GM18951 (cell line): ENCODE data around the gene RNF181.
A peak's percentile ranks its signal among the peaks of the same experiment; 100 is the strongest.
"Not testable (repeated sequence)": the region's sequence is repeated elsewhere in the genome, so short reads cannot be mapped to it uniquely, and the experiment has no call there.

Experiments
- POLR2A ChIP-seq: IDR thresholded peaks from 4 replicates; pipeline ENCODE4 v1.6.1; 2011; ENCODE audit warnings: mild to moderate bottlenecking; ENCODE audit not compliant: insufficient read length, insufficient read depth; ENCODE audit errors: extremely low read depth
- in situ Hi-C: fragments of 300-500 bp; cut with MboI; formaldehyde crosslinking; loops from one replicate; pipeline ENCODE4 v1.12.0; 2022; ENCODE audit warnings: low sequenced_read_pairs, mixed read lengths, inconsistent platforms; ENCODE audit not compliant: unreplicated experiment

Gene RNF181

DNA sequence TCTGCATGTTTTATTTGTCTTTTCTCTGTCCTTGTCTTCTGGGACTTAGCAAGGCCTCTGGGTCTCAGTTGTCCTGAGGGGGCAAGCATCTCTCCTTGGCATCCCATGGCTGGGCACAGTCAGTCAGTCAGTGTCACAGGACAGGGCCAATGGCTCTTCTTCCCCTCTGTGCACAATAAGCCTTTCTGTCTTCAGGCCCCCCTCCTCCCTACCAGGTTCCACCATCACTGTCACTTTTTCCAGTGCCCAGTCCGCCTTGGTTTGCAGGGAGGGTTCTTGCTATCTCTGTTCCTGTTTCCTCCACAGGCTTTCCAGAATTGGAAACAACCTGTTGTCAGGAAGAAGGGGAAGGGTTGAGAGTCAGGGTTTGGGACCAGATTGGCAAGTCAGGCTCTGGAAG lies 13.1 kb upstream of the RNF181 start:
- no peak for TF ChIP-seq POLR2A
- in situ Hi-C loops: no loop called here

DNA sequence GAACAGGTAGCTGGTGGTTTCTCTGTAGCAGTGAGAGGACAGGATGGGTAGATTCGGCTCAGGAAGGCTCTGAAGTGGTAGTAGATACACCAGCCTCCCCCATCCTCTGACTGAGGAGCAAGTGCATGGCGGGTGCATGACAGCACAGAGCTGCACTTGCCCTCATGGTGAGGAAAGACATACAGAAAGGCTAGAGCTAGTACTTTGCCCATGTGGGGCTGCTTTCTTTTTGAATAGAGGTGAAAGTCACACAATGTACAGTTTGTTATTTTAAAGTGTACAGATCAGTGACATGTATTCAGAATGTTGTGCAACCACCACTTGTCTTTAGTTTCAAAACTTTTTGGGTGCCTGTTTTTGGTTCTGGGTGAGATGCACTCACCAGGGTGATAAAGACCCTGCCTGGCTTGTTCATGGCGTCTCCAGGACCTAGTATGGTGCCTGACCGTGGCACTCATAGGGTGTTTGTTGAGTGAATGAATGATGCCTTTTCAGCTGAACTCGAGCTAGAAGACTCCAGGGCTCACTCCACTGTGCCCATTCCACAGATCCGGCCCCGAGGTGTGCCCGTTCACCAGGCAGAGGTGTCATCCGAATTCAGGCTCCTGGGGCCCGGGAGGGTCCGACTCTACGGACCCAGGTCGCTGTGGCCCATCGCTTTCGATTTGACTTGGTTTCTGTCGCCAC lies 11.7 kb upstream of the RNF181 start:
- no peak for TF ChIP-seq POLR2A
- in situ Hi-C loops: no loop called here

DNA sequence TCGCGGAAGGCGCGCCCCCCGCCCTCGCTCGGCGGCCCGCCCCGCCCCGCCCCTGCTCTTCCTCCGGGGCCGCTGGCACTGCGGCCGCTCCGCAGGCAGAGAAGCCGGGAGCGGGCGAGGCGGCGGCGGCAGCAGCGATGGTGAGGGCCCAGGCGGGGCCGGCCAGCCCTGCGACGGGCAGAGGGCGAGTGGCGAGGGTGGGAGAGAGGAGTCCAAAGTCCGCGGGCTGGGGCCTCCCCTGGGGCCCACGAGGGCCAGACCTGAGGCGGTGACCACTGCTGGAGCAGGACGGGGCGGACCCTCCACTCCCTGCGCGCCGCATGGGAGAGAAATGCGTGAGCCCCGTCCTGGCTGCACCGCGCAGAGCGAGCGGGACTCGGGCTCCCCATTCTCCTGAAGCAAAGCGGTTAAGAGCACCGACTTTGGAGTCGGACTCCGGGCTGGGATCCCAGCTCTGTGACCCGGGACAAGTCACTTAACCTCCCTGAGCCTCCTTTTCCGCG lies 11.1 kb upstream of the RNF181 start, which contains the start of gene VAMP5:
TSS of gene VAMP5 (plus strand) at position 78 of the 503 bp plus-strand sequence. CDS start at position 138, 60 bp downstream.
- TF ChIP-seq POLR2A: peak; percentile 65
- in situ Hi-C loops: no loop called here

DNA sequence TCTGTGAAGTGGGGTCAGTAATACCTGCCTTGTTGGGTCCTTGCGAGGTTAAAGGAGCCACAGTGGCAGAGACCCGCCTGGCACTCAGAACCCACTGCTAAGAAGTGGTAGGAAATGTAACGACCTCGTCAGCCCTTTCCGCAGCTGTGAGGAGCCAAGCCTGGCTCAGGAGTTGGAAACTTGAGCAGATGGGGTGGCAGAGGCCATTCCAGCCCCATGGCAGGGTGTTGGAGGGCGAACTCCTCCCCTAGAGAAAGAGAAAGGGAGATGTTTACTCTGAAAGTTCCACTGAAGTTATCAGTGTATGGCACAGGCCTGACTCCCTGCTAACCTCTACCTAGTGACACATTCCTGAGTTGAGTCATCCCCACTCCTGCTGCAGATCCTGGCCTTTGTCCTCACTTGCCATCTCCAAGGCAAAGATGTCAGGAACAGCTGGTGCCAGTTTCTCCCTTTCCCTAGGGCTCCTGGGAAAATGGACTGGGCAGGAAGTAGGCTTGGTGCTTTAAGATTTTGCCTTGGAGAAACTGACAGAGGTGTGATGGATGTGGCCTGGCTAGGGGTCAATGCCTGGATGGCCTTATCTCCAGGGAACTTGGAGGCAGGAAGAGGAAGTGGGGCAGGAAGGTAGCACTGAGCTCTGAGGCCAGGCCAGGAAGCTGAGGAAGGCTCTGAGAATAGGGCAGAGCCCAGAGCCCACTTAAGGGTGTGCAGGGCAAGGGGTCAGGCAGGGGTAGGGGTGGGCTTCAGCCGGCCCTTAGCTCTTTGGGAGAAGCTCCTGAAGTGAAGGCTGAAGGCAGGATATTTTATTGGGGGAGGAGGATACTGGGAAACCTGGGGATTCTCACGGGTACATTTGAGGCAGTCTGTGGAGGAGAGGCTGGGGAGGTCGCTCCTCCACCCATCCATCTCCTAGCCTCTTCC lies 10.4 kb upstream of the RNF181 start:
- TF ChIP-seq POLR2A: no peak
- in situ Hi-C loops: no loop called here

DNA sequence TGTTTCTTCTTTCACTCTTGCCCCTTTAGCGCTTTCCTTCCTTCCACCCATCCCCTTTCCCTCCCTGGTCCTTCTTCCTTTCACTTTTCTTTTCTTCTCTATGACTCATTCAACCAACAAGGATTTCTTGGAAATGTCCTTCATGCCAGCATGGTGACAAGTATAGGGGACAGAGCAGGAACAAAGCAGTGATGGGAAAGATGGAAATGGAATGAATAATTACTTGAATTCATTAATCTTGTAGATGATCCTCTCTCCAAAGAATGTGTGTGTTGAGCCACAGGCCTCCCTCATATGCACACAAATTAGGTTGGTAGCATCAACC lies 9.8 kb upstream of the RNF181 start:
- in situ Hi-C loops: no loop called here
- TF ChIP-seq POLR2A: no peak

DNA sequence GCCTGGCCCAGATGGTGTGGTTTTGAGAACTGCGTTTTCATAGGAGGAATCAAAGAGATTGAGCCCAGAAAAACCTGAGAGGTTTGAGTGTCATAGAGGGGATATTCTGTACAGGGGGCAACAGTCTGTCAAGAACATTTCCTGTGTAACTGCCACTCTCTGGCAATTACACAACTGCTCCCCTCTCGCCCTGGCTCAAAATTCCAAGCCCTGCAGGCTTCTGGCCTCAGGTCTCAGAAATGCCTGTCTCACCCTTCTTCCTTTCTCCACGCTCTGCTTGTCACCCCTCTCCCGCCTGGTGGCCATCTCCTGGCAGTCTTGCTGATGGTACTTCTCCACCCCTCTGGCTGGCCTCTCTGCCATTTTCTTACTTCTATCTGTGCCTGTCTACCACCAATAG lies 7.3 kb upstream of the RNF181 start:
- in situ Hi-C loops: no loop called here
- no peak for TF ChIP-seq POLR2A

DNA sequence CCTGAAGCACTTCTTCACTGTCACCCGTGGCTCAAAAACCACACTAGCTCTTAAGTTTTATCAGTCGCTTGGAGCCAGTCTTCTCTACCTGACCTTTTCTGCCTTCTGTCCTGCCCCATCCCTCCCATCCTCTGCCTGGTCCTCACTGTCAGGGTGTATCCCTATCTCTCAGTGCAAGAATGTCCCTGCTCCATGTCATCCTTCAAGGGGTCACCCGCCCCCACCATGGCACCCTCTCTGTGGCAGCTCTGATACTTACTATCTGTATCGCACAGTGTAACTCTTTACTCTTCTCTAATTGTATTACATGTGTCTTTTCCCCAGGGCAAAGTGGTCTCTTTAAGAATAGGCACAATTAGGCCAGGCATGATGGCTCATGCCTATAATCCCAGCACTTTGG lies 6.9 kb upstream of the RNF181 start:
- in situ Hi-C loops: no loop called here
- no peak for TF ChIP-seq POLR2A

DNA sequence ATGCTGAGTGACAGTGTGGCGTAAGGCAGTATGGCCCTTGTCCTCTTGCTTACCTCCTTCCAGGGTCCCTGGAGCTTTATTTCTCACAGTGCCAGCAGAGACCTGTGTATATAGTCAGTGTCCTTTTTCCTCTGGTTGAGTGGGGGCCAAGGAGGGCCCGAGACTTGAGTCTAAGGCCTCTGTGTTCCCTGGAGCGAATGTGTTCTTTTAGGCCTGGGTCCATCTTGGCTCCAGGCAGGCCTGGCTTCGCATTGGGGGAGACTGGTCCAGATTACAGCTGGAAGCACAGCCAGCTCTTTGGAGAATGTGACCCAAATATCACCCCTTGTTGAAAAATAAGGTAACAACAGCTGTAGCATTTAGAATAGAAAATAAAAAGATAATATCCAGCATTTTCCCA lies 6.4 kb upstream of the RNF181 start:
- no peak for TF ChIP-seq POLR2A
- in situ Hi-C loops: no loop called here

DNA sequence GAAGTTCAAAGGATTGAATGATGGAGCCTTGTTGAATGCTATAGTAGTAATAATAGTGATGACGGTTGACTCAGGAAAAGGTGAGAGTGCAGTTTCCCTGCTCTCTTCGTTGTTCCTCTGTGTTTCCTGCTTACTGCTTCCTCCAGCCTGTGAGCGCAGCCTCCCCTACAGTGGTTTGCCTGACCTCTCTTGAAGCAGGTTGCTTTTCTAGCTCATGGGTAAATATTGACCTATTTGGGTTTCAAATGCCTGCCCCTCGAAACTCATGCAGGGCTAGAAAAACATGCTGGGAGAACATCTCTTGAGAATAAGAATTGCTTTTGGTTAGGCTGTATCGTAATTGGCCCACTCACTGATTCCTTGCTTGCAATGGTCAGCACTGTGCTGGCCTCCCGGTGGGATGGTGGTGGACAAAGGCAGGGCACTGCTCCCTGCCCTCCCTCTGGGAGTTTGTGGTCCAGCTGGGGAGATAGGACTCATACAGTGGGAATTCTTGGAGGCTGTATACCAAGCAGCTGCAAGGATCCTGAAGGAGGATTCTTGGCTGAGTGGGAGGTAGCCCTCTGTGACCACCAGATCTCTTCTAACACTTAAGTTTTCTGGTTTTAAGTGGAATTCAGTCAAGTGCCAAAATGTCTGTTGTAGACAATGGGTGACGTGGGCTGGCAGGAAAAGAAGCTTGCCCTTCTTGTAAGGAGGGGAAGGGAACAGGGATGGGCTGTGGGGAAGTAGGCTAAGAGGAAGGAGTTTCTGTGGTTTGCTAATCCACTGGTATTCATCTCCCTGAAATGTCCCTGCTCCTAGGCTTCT lies 5.4 kb upstream of the RNF181 start:
- in situ Hi-C loops: no loop called here
- TF ChIP-seq POLR2A: no peak

DNA sequence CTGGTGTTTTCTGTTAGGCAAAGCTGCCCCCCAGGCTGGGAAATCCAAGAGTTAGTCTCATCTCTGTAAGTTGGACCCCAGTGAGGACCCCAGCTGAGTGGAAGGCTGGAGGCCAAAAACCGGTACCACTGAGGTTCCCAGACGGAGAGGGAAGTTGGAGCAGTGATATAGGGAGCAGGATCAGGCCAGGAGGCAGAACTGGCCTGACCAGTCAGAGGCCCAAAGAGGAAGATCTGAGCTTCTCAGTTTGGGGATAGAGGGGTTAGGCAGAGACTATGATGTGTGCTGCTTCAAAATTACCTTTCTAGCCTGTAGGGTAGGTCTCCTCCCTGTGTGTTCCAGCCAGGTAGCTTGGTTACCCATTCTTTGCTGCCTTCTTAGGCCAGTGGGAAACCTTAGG lies 4.6 kb upstream of the RNF181 start:
- in situ Hi-C loops: no loop called here
- TF ChIP-seq POLR2A: no peak

DNA sequence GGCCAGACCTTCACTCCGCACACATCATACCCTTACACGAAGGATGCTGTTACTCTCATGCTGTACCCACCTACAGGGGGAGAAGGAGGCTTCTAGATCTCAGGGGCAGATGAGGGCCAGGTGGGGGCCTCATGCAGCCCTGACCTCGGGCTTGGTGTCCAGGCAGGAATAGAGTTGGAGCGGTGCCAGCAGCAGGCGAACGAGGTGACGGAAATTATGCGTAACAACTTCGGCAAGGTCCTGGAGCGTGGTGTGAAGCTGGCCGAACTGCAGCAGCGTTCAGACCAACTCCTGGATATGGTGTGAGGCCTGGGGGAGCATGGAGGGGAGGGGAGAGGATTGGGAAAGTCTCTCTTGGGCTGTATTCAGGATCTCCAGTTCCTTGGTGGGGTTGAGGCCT lies 4.0 kb upstream of the RNF181 start:
- TF ChIP-seq POLR2A: no peak
- in situ Hi-C loops: no loop called here

DNA sequence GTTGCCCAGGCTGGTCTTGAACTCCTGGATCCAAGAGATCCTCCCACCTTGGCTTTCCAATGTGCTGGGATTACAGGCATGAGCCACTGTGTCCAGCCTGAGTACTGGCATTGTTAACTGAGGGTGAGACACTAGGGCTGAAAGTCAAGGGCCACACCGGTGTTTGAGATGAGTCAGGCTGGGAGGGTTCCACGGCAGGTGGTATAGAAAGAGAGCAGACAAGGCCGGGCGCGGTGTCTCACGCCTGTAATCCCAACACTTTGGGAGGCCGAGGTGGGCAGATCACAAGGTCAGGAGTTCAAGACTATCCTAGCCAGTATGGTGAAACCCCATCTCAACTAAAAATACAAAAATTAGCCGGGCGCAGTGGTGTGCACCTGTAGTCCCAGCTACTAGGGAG lies 3.2 kb upstream of the RNF181 start:
- in situ Hi-C loops: not testable (repeated sequence)

DNA sequence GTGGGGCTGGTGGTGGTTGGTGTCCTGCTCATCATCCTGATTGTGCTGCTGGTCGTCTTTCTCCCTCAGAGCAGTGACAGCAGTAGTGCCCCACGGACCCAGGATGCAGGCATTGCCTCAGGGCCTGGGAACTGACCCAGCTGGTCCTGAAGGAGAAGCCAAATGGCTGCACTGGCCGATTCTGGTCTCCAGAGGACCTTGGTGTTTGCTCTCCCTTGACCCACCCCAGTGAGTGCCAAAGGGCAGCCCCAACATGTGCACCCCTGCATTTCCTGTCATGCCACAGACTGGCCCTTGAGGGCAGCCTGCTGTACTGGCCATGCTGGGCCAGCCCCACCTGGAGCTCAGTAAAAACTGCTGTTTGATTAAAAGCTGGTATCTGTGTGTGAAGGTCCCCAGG lies 2.5 kb upstream of the RNF181 start:
- no peak for TF ChIP-seq POLR2A
- in situ Hi-C loops: no loop called here
